VCaP (cell line): ENCODE data around the gene TRUB2.

ENCODE experiments used
- H3K27ac ChIP-seq: fragments of 450-650 bp; 2 replicates; pipeline ENCODE4 v1.5.1; 2017
- CTCF ChIP-seq: fragments of 450-650 bp; conservative IDR thresholded peaks from 2 replicates; pipeline ENCODE4 v1.5.1; 2017; ENCODE audit warnings: mild to moderate bottlenecking, moderate library complexity

The TRUB2 gene

GRCh38 chr9:128259156-128259555 lies 63.1 kb downstream of the TRUB2 start:
- peak; percentile 29 for TF ChIP-seq CTCF
- no peak overlapping the region for H3K27ac ChIP-seq

DNA sequence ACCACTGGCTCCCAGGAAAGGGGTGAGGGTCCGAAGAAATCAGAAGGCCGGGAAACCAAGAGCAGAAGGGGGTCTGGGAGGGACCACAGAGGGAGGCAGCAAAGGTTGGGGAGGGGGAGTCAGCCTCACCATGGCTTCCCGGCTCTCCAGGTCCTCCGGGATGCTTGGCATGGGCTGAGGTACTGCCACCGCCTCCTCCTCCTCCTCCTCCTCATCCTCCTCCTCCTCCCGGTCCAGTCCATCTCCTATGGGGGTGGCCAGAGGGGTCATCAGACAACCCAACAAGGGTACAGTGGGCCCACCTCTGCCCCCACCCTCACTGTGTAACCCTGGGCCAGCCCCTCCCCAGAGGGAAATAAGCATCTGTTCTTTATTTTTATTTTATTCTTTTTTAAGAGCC lies 63.9 kb downstream of the TRUB2 start:
- no peak for TF ChIP-seq CTCF
- H3K27ac ChIP-seq = no peak overlapping the region

DNA sequence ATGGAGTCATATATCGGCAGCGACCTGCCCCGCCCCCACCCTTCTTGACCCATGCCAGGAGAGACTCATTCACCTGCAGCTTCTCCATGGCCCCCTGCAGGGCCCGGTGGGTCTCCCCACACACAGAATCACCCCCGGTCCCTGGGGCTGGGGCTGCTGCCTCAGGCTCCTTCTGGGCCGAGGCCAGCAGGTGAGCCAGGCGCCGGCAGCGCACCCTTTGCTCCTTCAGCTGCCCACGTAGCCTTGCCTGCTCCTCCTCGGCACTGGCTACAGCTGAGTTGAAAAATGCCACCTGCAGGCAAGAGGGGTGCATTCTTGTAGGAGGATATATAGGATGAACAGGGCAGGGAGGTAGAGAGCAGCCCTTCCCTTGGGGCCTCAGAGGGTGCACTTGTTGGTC lies 64.3 kb downstream of the TRUB2 start:
- TF ChIP-seq CTCF = no peak
- H3K27ac ChIP-seq = no peak overlapping the region

- H3K27ac ChIP-seq = no peak overlapping the region
- no peak for TF ChIP-seq CTCF
Observed at GRCh38 chr9:128257086-128257825, 65.0 kb downstream of the TRUB2 start.
